ENCODE measurements around the gene IQGAP3. TPM values are rescaled to one million over a fixed set of nuclear protein-coding genes. Genes with fewer than 3 reads are reported as not detected.

IQGAP3 gene
- polyA plus RNA-seq, 2 of the 4 experiments (the other 2 are of a cell fraction): 15.6 to 17.0 TPM

DNA sequence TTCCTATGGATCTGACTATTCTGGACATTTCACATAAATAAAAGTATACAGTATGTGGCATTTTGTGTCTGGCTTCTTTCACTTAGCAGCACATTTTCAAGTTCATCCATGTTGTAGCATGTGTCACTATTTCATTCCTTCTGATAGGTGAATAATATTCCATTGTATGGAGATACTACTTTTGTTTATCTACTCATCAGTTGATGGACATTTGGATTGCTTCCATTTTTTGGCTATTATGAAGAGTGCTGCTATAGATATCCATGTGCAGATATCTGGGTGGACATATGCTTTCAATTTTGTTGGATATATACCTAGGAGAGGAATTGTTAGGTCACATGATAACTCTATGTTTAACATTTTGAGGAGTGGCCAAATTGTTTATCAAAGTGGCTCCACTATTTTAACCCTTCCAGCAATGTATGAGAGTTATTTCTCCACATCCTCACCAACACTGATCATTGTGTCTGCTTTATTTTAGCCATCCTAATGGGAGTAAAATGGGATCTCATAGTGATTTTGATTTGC lies 49.9 kb downstream of the IQGAP3 start:
- ChIA-PET CTCF (interaction anchor here (1.2 kb wide), 1 partner anchor 76 kb away, joined by 3 read pairs; no protein-coding TSS in a partner anchor), POLR2A (interaction anchor here (1.6 kb wide), 1 partner anchor 21 kb away, joined by 3 read pairs; no protein-coding TSS in a partner anchor)
- Histone ChIP-seq H3K9me3 (no peaks in the 10 kb centered on the region), H3K4me3 (no peak overlapping the region), H3K27ac (no peak overlapping the region), H3K4me2 (no peak overlapping the region), H3K4me1 (peaks cover 11% of the 10 kb centered on the region; the same call in 1 of the 3 replicates)
- TF ChIP-seq NFE2L2 (conservative IDR thresholded peaks at IDR 0.05; ENCODE audit: low read length) (no peak), HOXB5 (CRISPR knock-in tag; IDR thresholded peaks at IDR 0.05) (no peak), HOXB13 (CRISPR knock-in tag; IDR thresholded peaks at IDR 0.05; ENCODE audit: low read depth) (no peak), HEYL (CRISPR knock-in tag; IDR thresholded peaks at IDR 0.05) (no peak), MYC (IDR thresholded peaks at IDR 0.05; ENCODE audit: borderline replicate concordance, low read length) (no peak), FOSB (CRISPR knock-in tag; IDR thresholded peaks at IDR 0.05) (no peak), MAZ (IDR thresholded peaks at IDR 0.05; ENCODE audit: borderline replicate concordance, low read depth, low read length) (no peak), BHLHE40 (IDR thresholded peaks at IDR 0.05; ENCODE audit: low read depth, low read length) (no peak), CHD4 (IDR thresholded peaks at IDR 0.05; ENCODE audit: borderline replicate concordance) (no peak), TFCP2L1 (CRISPR knock-in tag; IDR thresholded peaks at IDR 0.05) (no peak), RAD21 (conservative IDR thresholded peaks at IDR 0.05 in 1 of 2, IDR thresholded peaks at IDR 0.05 in 1 of 2) (no peak), SMC3 (IDR thresholded peaks at IDR 0.05) (no peak), ESRRA (IDR thresholded peaks at IDR 0.05; ENCODE audit: borderline replicate concordance, low read length) (no peak), CEBPB (IDR thresholded peaks at IDR 0.05) (no peak), RNF2 (IDR thresholded peaks at IDR 0.05; ENCODE audit: borderline replicate concordance, low read depth) (no peak), KDM1A (IDR thresholded peaks at IDR 0.05; ENCODE audit: low read depth) (no peak)
- TF ChIP-seq, protein P1, sequence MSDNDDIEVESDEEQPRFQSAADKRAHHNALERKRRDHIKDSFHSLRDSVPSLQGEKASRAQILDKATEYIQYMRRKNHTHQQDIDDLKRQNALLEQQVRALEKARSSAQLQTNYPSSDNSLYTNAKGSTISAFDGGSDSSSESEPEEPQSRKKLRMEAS (IDR thresholded peaks at IDR 0.05): no peak
- no peak for DNase-seq (ENCODE audit: low read depth in 1 of 2, low spot score in 1 of 2)
- FAIRE-seq: no peak
- no peak for ATAC-seq

DNA sequence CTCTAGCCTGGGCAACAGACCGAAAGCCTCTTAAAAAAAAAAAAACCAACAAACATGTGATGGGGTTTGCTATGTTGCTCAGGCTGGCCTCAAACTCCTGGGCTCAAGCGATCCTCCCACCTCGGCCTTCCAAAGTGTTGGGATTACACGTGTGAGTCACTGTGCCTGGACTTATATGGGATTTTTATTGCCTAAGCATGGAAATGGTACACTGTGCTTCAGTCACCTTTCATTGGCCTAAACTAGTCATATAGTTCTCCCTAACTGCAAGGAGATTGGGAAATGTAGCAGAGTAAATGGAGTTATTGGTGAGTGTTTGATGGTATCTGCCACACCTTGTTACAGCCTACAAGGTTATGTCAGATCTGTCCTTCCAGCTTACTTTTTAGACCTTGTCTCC lies 54.6 kb downstream of the IQGAP3 start:
- ChIA-PET CTCF (interaction anchor here (0.8 to 1.3 kb wide), 2 partner anchors 8 to 37 kb away, joined by 3 to 4 read pairs; no protein-coding TSS in a partner anchor), POLR2A (interaction anchor here (0.7 kb wide), 1 partner anchor 33 kb away, joined by 3 read pairs; no protein-coding TSS in a partner anchor)
- no peak overlapping the region; a peak in 1 of 6 replicates for H3K27ac ChIP-seq
- no peak overlapping the region for H3K4me2 ChIP-seq
- TF ChIP-seq HOXB5 (CRISPR knock-in tag; IDR thresholded peaks at IDR 0.05) (no peak), HOXA7 (CRISPR knock-in tag; IDR thresholded peaks at IDR 0.05) (no peak), ZC3H11A (IDR thresholded peaks at IDR 0.05) (no peak), ZFP36 (IDR thresholded peaks at IDR 0.05; ENCODE audit: borderline replicate concordance, partially characterized antibody) (no peak), RCOR1 (IDR thresholded peaks at IDR 0.05; ENCODE audit: low read depth, low read length) (no peak), KDM1A (IDR thresholded peaks at IDR 0.05; ENCODE audit: low read depth) (no peak), HEYL (CRISPR knock-in tag; IDR thresholded peaks at IDR 0.05) (no peak), NFE2L2 (conservative IDR thresholded peaks at IDR 0.05; ENCODE audit: low read length) (no peak), EP300 (IDR thresholded peaks at IDR 0.05) (no peak), RFX5 (IDR thresholded peaks at IDR 0.05) (no peak), CHD4 (IDR thresholded peaks at IDR 0.05; ENCODE audit: borderline replicate concordance) (no peak), ZNF302 (CRISPR knock-in tag; IDR thresholded peaks at IDR 0.05) (no peak), CEBPB (IDR thresholded peaks at IDR 0.05) (no peak), MAZ (IDR thresholded peaks at IDR 0.05; ENCODE audit: borderline replicate concordance, low read depth, low read length) (no peak), MAFK (IDR thresholded peaks at IDR 0.05; ENCODE audit: partially characterized antibody) (no peak), GATA3 (IDR thresholded peaks at IDR 0.05; ENCODE audit: borderline replicate concordance) (no peak)
- TF ChIP-seq, protein P1 (IDR thresholded peaks at IDR 0.05): no peak
- TF ChIP-seq, protein P2, sequence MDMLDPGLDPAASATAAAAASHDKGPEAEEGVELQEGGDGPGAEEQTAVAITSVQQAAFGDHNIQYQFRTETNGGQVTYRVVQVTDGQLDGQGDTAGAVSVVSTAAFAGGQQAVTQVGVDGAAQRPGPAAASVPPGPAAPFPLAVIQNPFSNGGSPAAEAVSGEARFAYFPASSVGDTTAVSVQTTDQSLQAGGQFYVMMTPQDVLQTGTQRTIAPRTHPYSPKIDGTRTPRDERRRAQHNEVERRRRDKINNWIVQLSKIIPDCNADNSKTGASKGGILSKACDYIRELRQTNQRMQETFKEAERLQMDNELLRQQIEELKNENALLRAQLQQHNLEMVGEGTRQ (IDR thresholded peaks at IDR 0.05): no peak
- no peak for DNase-seq (ENCODE audit: low read depth in 1 of 2, low spot score in 1 of 2)
- peak; percentile 46 to 47; a peak in 3 of 6 replicates for ATAC-seq
- 67% methylated on average over 4 of the region's 4 CpGs for WGBS (ENCODE audit: missing lambda C conversion rate)
- no peak for FAIRE-seq
- H3K9me3 ChIP-seq: no peaks in the 10 kb centered on the region
- peaks cover 11% of the 10 kb centered on the region; the same call in 2 of the 3 replicates for H3K4me1 ChIP-seq
- H3K4me3 ChIP-seq: no peak overlapping the region
